Fibroblast of lung (primary cell): Measurements from ENCODE around the gene SLC25A51.

Experiments used
- CTCF ChIP-seq, 2 donors: IDR thresholded peaks in 1 of 2; conservative IDR thresholded peaks in 1 of 2; 1 replicate in 1 of 2; 2 replicates in 1 of 2; pipeline ENCODE4 v1.5.1; 2011 to 2012; ENCODE audit warnings: low read length in 2 of 2, control low read depth in 1 of 2, inconsistent platforms in 1 of 2, low read depth in 1 of 2, mild to moderate bottlenecking in 1 of 2
- EZH2 ChIP-seq: IDR thresholded peaks from 2 replicates; pipeline ENCODE4 v1.5.1; 2012; ENCODE audit warnings: low read length, control low read depth, mild to moderate bottlenecking; ENCODE audit errors: missing control alignments

GRCh38 chr9:37859043-37859442 lies 44.9 kb downstream of the SLC25A51 start:
- TF ChIP-seq EZH2 (no peak), CTCF (conservative IDR thresholded peaks at IDR 0.05 in 1 of 2, IDR thresholded peaks at IDR 0.05 in 1 of 2; ENCODE audit: low read depth in 1 of 2, low read length in 2 of 2) (peak in 1 of 2 donors; percentile 37)
